Measurements from ENCODE around the gene SHISAL2A. TPM values are rescaled to one million over a fixed set of nuclear protein-coding genes. Genes with fewer than 3 reads are reported as not detected.

The SHISAL2A gene
- total RNA-seq, 1 donor from 2014 or later = 1.4 TPM

- no peaks in the 10 kb centered on the region for H3K27me3 Mint-ChIP-seq (ENCODE audit: low read depth)
- H3K4me1 Mint-ChIP-seq = no peaks in the 10 kb centered on the region
- TF ChIP-seq CTCF (IDR thresholded peaks at IDR 0.05; ENCODE audit: unreplicated experiment) = no peak
These were observed 11.0 kb upstream of the SHISAL2A start for GRCh38 chr1:52621950-52622349.

GRCh38 chr1:52623812-52624211 is 9.2 kb upstream of the SHISAL2A start:
- H3K36me3 Mint-ChIP-seq = peaks cover 15% of the 10 kb centered on the region
- H3K27me3 Mint-ChIP-seq (ENCODE audit: low read depth) = no peaks in the 10 kb centered on the region
- H3K27ac Mint-ChIP-seq = no peak overlapping the region
- H3K4me1 Mint-ChIP-seq = no peaks in the 10 kb centered on the region
- no peak for DNase-seq (ENCODE audit: low spot score in 2 of 2, unreplicated experiment in 2 of 2)
- H3K4me3 Mint-ChIP-seq = no peak overlapping the region
- TF ChIP-seq CTCF (IDR thresholded peaks at IDR 0.05; ENCODE audit: unreplicated experiment) = no peak
- H3K9me3 Mint-ChIP-seq = peaks cover 11% of the 10 kb centered on the region

More at GRCh38 chr1:52621950-52622349, 11.0 kb upstream of the SHISAL2A start:
- no peak overlapping the region for H3K27ac Mint-ChIP-seq
- no peak for DNase-seq (ENCODE audit: low spot score in 2 of 2, unreplicated experiment in 2 of 2)
- peaks cover 25% of the 10 kb centered on the region for H3K36me3 Mint-ChIP-seq
- peaks cover 11% of the 10 kb centered on the region for H3K9me3 Mint-ChIP-seq
- no peak overlapping the region for H3K4me3 Mint-ChIP-seq

- H3K27ac Mint-ChIP-seq = no peak overlapping the region
- no peak for TF ChIP-seq CTCF (IDR thresholded peaks at IDR 0.05; ENCODE audit: unreplicated experiment)
- no peak for DNase-seq (ENCODE audit: low spot score in 2 of 2, unreplicated experiment in 2 of 2)
- peaks cover 8% of the 10 kb centered on the region for H3K36me3 Mint-ChIP-seq
- no peak overlapping the region for H3K4me3 Mint-ChIP-seq
- peaks cover 10% of the 10 kb centered on the region for H3K4me1 Mint-ChIP-seq
- H3K9me3 Mint-ChIP-seq = peaks cover 6% of the 10 kb centered on the region
- peaks cover 3% of the 10 kb centered on the region for H3K27me3 Mint-ChIP-seq (ENCODE audit: low read depth)
These were observed 5.9 kb upstream of the SHISAL2A start for GRCh38 chr1:52627028-52627427.

GRCh38 chr1:52628614-52629324 is 4.2 kb upstream of the SHISAL2A start:
- Mint-ChIP-seq H3K4me1 (peaks cover 19% of the 10 kb centered on the region), H3K9me3 (peaks cover 2% of the 10 kb centered on the region), H3K27me3 (ENCODE audit: low read depth) (peaks cover 15% of the 10 kb centered on the region), H3K27ac (peak overlapping the region; percentile 64), H3K36me3 (peaks cover 2% of the 10 kb centered on the region), H3K4me3 (no peak overlapping the region)
- no peak for TF ChIP-seq CTCF (IDR thresholded peaks at IDR 0.05; ENCODE audit: unreplicated experiment)
- no peak for DNase-seq (ENCODE audit: low spot score in 2 of 2, unreplicated experiment in 2 of 2)

GRCh38 chr1:52629325-52629643 is 3.7 kb upstream of the SHISAL2A start:
- Mint-ChIP-seq H3K36me3 (no peaks in the 10 kb centered on the region), H3K27me3 (ENCODE audit: low read depth) (peaks cover 20% of the 10 kb centered on the region), H3K4me3 (no peak overlapping the region)

More at GRCh38 chr1:52629325-52629643, 3.7 kb upstream of the SHISAL2A start:
- no peaks in the 10 kb centered on the region for H3K9me3 Mint-ChIP-seq
- no peak for TF ChIP-seq CTCF (IDR thresholded peaks at IDR 0.05; ENCODE audit: unreplicated experiment)
- peak overlapping the region; percentile 64 for H3K27ac Mint-ChIP-seq
- DNase-seq (ENCODE audit: low spot score in 2 of 2, unreplicated experiment in 2 of 2) = no peak
- peaks cover 19% of the 10 kb centered on the region for H3K4me1 Mint-ChIP-seq
